HEK293 (cell line): ENCODE data around the gene TRABD2A.

ENCODE experiments used
- CTCF ChIA-PET: fragments of 350-600 bp; formaldehyde crosslinking; extraction: SDS; loops from one replicate; lab custom pipeline; 2021; ENCODE audit warnings: antibody characterized with exemption; lab: Yijun Ruan, JAX
- POLR2A ChIA-PET: fragments of 300-600 bp; formaldehyde crosslinking; extraction: SDS; loops from one replicate; lab custom pipeline; 2020; ENCODE audit warnings: antibody characterized with exemption, inconsistent platforms; lab: Yijun Ruan, JAX
- H3K27ac ChIP-seq: fragments of 200-500 bp; sonication (Bioruptor generic); 2 replicates; pipeline ENCODE4 v1.5.1; 2014; ENCODE audit warnings: low read depth, low read length, control low read depth, inconsistent platforms; ENCODE audit errors: extremely low read depth
- H3K36me3 ChIP-seq, 2 experiments: fragments of 200-500 bp in 1 of 2; sonication (Bioruptor generic) in 1 of 2; 1 replicate in 1 of 2; 2 replicates in 1 of 2; pipeline ENCODE4 v1.5.1; 2014 to 2017; ENCODE audit warnings: inconsistent platforms in 2 of 2, low read length in 2 of 2; ENCODE audit not compliant: control insufficient read depth in 2 of 2, insufficient read depth in 1 of 2
- H3K4me1 ChIP-seq: fragments of 200-500 bp; sonication (Bioruptor generic); 2 replicates; pipeline ENCODE4 v1.5.1; 2014; ENCODE audit warnings: mild to moderate bottlenecking, low read length, inconsistent platforms; ENCODE audit not compliant: control insufficient read depth, insufficient read depth
- H3K4me3 ChIP-seq: 2 replicates; pipeline ENCODE4 v1.5.1; 2011; ENCODE audit warnings: low read depth, mild to moderate bottlenecking, control low read depth, low read length, moderate library complexity
- H3K9me3 ChIP-seq: fragments of 200-500 bp; sonication (Bioruptor generic); 2 replicates; pipeline ENCODE4 v1.5.1; 2014; ENCODE audit warnings: low read depth, low read length, inconsistent platforms; ENCODE audit not compliant: control insufficient read depth, insufficient read depth
- ELK4 ChIP-seq: IDR thresholded peaks from 2 replicates; pipeline ENCODE4 v1.6.1; 2011; ENCODE audit warnings: mild to moderate bottlenecking, low read depth, low read length, borderline replicate concordance
- HOXC10 ChIP-seq: sonication (generic); formaldehyde crosslinking; IDR thresholded peaks from 2 replicates; pipeline ENCODE4 v1.8.1; 2023; ENCODE audit warnings: mild to moderate bottlenecking, missing genetic modification reagents
- INSM2 ChIP-seq: fragments of 450-650 bp; formaldehyde crosslinking; IDR thresholded peaks from 2 replicates; pipeline ENCODE4 v1.5.1; 2016; ENCODE audit warnings: missing biosample characterization, missing genetic modification characterization
- KLF17 ChIP-seq: fragments of 450-650 bp; formaldehyde crosslinking; IDR thresholded peaks from 2 replicates; pipeline ENCODE4 v1.5.1; 2016; ENCODE audit warnings: missing biosample characterization, missing genetic modification characterization
- PBX3 ChIP-seq: sonication (generic); formaldehyde crosslinking; IDR thresholded peaks from 2 replicates; pipeline ENCODE4 v1.8.1; 2022; ENCODE audit warnings: mild to moderate bottlenecking, moderate library complexity, missing genetic modification reagents
- YY1 ChIP-seq: fragments of 450-650 bp; formaldehyde crosslinking; IDR thresholded peaks from 2 replicates; pipeline ENCODE4 v1.5.1; 2018; ENCODE audit warnings: missing biosample characterization, missing genetic modification characterization
- YY2 ChIP-seq: fragments of 450-650 bp; formaldehyde crosslinking; IDR thresholded peaks from 2 replicates; pipeline ENCODE4 v1.5.1; 2016; ENCODE audit warnings: missing biosample characterization, missing genetic modification characterization
- ZBTB21 ChIP-seq: fragments of 450-650 bp; formaldehyde crosslinking; IDR thresholded peaks from 2 replicates; pipeline ENCODE4 v1.5.1; 2017; ENCODE audit warnings: missing biosample characterization, missing genetic modification characterization
- ZBTB26 ChIP-seq: fragments of 450-650 bp; formaldehyde crosslinking; optimal IDR thresholded peaks from 2 replicates; pipeline ENCODE3; 2016; ENCODE audit warnings: missing biosample characterization, mild to moderate bottlenecking, missing genetic modification characterization
- ZBTB48 ChIP-seq: fragments of 450-650 bp; formaldehyde crosslinking; IDR thresholded peaks from 2 replicates; pipeline ENCODE4 v1.5.1; 2016; ENCODE audit warnings: missing biosample characterization, missing genetic modification characterization
- ZBTB6 ChIP-seq: fragments of 450-650 bp; formaldehyde crosslinking; IDR thresholded peaks from 2 replicates; pipeline ENCODE4 v1.5.1; 2017; ENCODE audit warnings: missing biosample characterization, missing genetic modification characterization
- ZFP37 ChIP-seq: fragments of 450-650 bp; formaldehyde crosslinking; IDR thresholded peaks from 2 replicates; pipeline ENCODE4 v1.5.1; 2016; ENCODE audit warnings: missing biosample characterization, missing genetic modification characterization
- ZNF157 ChIP-seq: fragments of 450-650 bp; formaldehyde crosslinking; IDR thresholded peaks from 2 replicates; pipeline ENCODE4 v1.5.1; 2016; ENCODE audit warnings: missing biosample characterization, missing genetic modification characterization
- ZNF175 ChIP-seq: fragments of 450-650 bp; formaldehyde crosslinking; IDR thresholded peaks from 2 replicates; pipeline ENCODE4 v1.5.1; 2016; ENCODE audit warnings: missing biosample characterization, missing genetic modification characterization
- ZNF2 ChIP-seq: fragments of 450-650 bp; formaldehyde crosslinking; IDR thresholded peaks from 2 replicates; pipeline ENCODE4 v1.5.1; 2016; ENCODE audit warnings: missing biosample characterization, missing genetic modification characterization
- ZNF239 ChIP-seq: fragments of 450-650 bp; formaldehyde crosslinking; IDR thresholded peaks from 2 replicates; pipeline ENCODE4 v1.5.1; 2016; ENCODE audit warnings: missing biosample characterization, missing genetic modification characterization
- ZNF362 ChIP-seq: fragments of 450-650 bp; formaldehyde crosslinking; IDR thresholded peaks from 2 replicates; pipeline ENCODE4 v1.5.1; 2016; ENCODE audit warnings: missing biosample characterization, missing genetic modification characterization
- ZNF513 ChIP-seq: fragments of 450-650 bp; IDR thresholded peaks from 2 replicates; pipeline ENCODE4 v1.5.1; 2018; ENCODE audit warnings: missing biosample characterization, missing genetic modification characterization
- ZNF544 ChIP-seq: fragments of 450-650 bp; formaldehyde crosslinking; IDR thresholded peaks from 2 replicates; pipeline ENCODE4 v1.5.0; 2017; ENCODE audit warnings: missing biosample characterization, missing genetic modification characterization
- ZNF548 ChIP-seq: fragments of 450-650 bp; formaldehyde crosslinking; IDR thresholded peaks from 2 replicates; pipeline ENCODE4 v1.5.1; 2016; ENCODE audit warnings: missing biosample characterization, missing genetic modification characterization
- ZNF580 ChIP-seq: fragments of 450-650 bp; formaldehyde crosslinking; IDR thresholded peaks from 2 replicates; pipeline ENCODE4 v1.5.1; 2016; ENCODE audit warnings: missing biosample characterization, missing genetic modification characterization
- ZNF585B ChIP-seq: fragments of 450-650 bp; formaldehyde crosslinking; IDR thresholded peaks from 2 replicates; pipeline ENCODE4 v1.5.1; 2016; ENCODE audit warnings: missing biosample characterization, missing genetic modification characterization
- ZNF660 ChIP-seq: fragments of 450-650 bp; IDR thresholded peaks from 2 replicates; pipeline ENCODE4 v1.5.1; 2018; ENCODE audit warnings: missing biosample characterization, mild to moderate bottlenecking, missing genetic modification characterization
- ZNF701 ChIP-seq: fragments of 450-650 bp; formaldehyde crosslinking; IDR thresholded peaks from 2 replicates; pipeline ENCODE4 v1.5.1; 2016; ENCODE audit warnings: missing biosample characterization, missing genetic modification characterization
- ZNF785 ChIP-seq: fragments of 450-650 bp; formaldehyde crosslinking; IDR thresholded peaks from 2 replicates; pipeline ENCODE4 v1.5.1; 2016; ENCODE audit warnings: missing biosample characterization, missing genetic modification characterization
- ZNF843 ChIP-seq: fragments of 450-650 bp; formaldehyde crosslinking; IDR thresholded peaks from 2 replicates; pipeline ENCODE4 v1.5.1; 2016; ENCODE audit warnings: missing biosample characterization, missing genetic modification characterization
- ZSCAN23 ChIP-seq: fragments of 450-650 bp; formaldehyde crosslinking; IDR thresholded peaks from 2 replicates; pipeline ENCODE4 v1.5.1; 2016; ENCODE audit warnings: missing biosample characterization, missing genetic modification characterization

Gene TRABD2A

GRCh38 chr2:84908948-84909713, 28.2 kb upstream of the TRABD2A start:
- H3K27ac ChIP-seq = no peak overlapping the region
- CTCF ChIA-PET = interaction anchor here (1.1 kb wide), 1 partner anchor 17 kb away, joined by 10 read pairs; no protein-coding TSS in a partner anchor
- no peaks in the 10 kb centered on the region for H3K9me3 ChIP-seq
- H3K4me3 ChIP-seq = no peak overlapping the region
- H3K36me3 ChIP-seq = peaks cover 0 to 11% of the 10 kb centered on the region in 2 experiments; a peak in 2 of 3 replicates
- POLR2A ChIA-PET = interaction anchor here (4.7 kb wide), 1 partner anchor 16 kb away, joined by 38 read pairs; no protein-coding TSS in a partner anchor
- peaks cover 5% of the 10 kb centered on the region for H3K4me1 ChIP-seq
- TF ChIP-seq ZNF660 (tag by site-specific recombination) (no peak), ZNF513 (tag by site-specific recombination) (no peak), ZBTB48 (tag by site-specific recombination) (no peak), PBX3 (CRISPR knock-in tag) (no peak), ZFP37 (tag by site-specific recombination) (no peak), ZBTB21 (no peak), ZBTB6 (tag by site-specific recombination) (no peak), ZNF544 (tag by site-specific recombination) (no peak), ZNF175 (tag by site-specific recombination) (no peak), ZNF701 (no peak), YY2 (tag by site-specific recombination) (0 out of 2 replicates have a peak, but pooled peaks have one; percentile 33), ZBTB26 (tag by site-specific recombination) (no peak), HOXC10 (no peak), ZNF785 (tag by site-specific recombination) (no peak), ZNF580 (0 out of 2 replicates have a peak, but pooled peaks have one; percentile 55), YY1 (tag by site-specific recombination) (peak; percentile 15; the same call in 1 of the 2 replicates), ZSCAN23 (tag by site-specific recombination) (no peak), ZNF843 (tag by site-specific recombination) (no peak), ELK4 (no peak), ZNF157 (tag by site-specific recombination) (no peak), ZNF239 (no peak), KLF17 (tag by site-specific recombination) (no peak), ZNF548 (peak; percentile 8; the same call in 1 of the 2 replicates), ZNF362 (tag by site-specific recombination) (no peak), INSM2 (tag by site-specific recombination) (no peak), ZNF585B (peak; percentile 18; the same call in 1 of the 2 replicates), ZNF2 (tag by site-specific recombination) (no peak)
